Medulla oblongata (tissue), 1 donor: ENCODE results near the gene GNG3.
"Not testable (repeated sequence)": the region's sequence is repeated elsewhere in the genome, so short reads cannot be mapped to it uniquely, and the experiment has no call there.

Experiments
- DNase-seq: peaks from one replicate; pipeline ENCODE4 v3.0.0-alpha.2; 2015; ENCODE audit errors: extremely low spot score

GNG3 gene

DNA sequence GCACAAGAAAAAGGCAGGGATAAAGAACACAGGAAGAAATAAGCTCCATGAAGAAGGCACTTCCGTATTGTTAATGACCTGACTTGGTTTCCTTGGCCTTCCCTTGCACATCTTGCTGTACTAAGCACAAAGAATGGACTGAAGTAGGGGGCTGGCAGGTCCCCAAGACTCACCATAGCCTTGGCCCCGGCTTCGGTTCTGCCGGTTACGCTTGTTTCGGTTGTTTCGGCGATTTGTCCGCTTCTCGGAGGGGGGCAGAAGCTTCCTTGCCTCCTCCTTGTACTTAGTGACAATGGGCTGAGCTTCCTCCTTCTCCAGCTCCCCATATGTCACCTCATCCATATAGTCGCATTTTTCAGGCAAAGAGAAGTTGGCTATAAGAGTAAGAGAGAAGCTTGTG lies 9.3 kb downstream of the GNG3 start:
- no peak for DNase-seq

DNA sequence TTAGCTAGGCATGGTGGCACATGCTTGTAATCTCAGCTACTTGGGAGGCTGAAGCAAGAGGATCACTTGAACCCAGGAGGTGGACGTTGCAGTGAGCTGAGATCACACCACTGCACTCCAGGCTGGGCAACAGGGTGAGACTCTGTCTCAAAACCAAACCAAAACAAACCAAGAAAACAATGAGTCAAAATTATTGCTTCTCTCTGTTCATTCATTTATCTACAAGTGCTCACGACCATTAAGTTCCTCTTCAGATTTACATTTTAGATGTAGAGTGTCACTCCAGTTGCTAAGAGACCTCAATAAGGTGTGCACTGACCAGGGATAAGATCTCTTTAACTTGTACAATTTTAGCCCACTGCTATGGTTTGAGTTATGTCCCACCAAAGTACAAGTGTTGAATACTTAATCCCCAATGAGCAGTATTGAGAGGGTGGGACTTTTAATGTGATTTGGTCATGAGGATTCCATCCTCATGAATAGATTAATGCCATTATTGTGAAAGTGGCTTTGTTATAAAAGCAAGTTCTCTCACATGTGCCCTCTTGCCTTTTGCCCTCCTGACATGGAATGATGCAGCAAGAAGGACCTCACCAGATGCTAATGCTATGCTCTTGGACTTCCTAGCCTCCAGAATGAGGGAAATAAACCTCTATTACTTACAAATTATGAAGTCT lies 12.0 kb downstream of the GNG3 start:
- DNase-seq, result no peak

DNA sequence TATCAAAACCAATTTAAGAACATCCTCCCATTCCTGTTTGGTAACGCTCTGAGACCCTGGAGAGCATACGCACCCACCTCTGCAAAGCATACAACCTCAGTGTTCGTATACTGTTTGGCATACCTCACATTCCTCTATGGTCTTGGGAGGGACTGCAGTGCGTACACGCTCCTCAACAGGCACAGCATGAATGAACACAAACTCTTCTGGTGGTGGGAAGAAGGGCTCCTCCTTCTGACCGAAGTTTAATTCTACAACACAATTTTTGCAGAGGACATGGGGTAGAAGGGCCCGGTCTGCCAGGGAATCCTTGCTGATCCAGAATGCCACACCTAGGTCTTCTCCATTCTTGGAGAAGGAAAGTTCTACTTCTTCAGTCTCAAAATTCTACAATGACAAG lies 14.5 kb downstream of the GNG3 start:
- no peak for DNase-seq

DNA sequence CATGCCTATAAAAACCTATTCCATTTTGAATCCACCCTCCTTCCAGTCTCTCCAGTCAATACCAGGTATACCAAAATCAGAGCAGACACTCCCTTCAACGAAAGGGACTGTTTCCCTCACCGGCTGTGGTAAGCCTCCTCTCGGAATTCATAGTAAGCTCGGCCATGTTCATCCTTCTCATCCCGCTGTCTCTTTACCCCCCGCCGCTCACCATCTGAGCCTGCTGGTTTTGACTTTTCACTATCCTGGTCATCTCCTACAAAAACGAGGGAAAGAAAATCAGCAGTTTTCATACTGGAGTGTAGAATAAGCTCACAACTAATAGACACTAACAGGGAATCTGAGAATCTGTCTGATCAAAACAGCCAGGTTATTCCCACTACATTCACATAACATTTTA lies 16.7 kb downstream of the GNG3 start:
- no peak for DNase-seq

DNA sequence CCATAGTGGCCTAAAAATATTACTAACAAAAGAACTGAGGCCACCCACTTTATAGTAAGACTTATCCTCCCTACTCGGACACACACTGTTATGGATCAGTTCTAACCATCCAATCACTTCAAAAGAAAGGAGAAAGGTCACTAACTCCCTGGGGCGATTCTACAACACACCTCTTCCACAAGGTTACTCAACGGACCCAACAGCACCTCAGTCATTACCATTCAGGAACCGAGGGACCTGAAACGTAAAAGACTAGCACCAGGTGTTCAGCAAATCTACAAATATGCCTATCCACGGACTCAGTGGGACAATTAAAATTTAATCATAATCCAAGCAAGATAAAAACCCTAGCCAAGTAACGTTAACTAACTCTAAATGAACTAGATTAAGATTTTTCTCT lies 18.2 kb downstream of the GNG3 start:
- DNase-seq, result no peak

DNA sequence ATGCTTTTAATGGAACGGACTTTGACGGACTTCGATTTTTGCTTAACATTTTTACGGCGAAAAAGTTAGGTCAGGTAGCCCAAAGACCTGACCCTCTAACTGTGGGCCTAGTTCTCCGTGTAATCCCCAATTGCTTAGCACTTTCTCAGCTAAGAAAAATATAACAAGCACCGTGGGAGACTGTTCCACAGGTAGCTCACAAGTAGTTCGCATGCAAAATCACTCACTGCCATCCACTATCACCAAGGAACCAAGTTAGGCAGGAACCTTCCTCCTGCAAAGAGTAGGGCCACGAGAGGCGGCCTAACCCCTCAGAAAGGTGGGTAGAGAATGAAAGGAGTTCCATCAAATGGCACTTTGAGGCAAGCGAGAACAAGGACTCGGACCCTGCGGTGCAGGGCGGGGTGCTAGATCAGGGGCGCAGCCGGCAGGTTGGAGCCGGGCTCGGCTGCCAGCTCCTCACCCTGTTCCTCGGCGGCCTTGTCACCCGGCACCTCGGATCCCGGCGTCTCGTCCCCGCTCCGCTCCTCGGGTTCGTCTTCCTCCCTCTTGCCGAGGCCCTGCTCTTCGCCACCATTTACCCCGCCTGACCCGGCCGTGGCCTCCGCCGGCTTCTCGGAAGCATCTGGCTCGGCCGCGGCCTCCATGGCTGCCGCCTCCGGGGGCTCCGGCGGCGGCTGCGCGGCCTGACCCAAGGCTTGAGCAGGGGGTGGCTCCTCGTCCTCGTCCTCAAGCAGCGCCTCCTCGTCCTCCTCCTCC lies 18.9 kb downstream of the GNG3 start:
- DNase-seq, result no peak

DNA sequence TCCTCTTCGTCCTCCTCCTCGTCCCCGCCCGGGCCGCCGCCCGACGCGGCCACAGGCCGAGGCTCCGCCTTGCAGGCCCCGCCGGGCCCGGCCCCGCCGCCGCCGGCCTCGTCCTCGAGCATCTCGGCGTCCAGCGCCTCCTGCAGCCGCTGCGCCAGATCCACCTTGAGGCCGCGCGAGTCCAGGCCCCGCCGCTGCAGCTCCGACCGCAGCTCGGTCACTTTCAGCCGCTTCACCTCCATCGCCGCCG lies 19.4 kb downstream of the GNG3 start:
- no peak for DNase-seq

DNA sequence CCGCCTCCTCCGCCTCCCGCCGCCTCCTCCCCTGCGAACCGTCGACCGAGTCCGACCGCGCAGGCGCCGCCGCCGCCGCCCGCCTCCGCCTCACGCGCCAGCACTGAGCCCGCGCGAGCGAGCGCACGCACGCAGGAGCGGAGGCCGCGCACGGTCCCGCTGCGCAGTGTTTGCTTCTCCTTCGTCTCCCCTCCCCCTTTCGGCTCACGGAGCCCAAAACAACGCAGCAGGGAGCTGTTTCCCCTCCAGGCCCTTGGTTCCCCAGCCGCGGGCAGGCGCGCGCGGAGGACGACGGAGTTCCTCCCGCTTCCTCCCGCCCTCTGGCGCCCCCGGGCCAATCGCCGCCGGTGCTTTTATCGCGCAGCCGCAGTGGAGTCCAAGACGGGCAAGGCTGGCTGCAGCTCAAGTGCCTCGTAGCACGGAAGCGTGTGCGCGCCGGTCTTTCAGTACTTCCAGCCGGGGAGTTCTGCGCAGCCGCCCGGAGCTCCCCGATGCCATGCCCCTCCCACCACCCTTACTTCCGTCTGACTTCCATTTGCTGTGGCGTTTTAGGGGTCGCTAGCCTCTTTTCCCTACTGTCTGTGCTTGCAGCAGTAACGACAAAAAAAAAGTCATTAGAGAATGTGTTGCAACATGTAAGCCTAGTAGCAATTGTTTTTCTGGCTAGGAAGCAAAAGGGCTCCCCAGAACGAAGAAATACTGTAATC lies 19.8 kb downstream of the GNG3 start, which contains the start of gene HNRNPUL2:
Gene HNRNPUL2 (minus strand): TSS at position 293 of the 707 bp plus-strand sequence. CDS start 301 bp downstream, outside the sequence.
- peak; percentile 99 for DNase-seq

DNA sequence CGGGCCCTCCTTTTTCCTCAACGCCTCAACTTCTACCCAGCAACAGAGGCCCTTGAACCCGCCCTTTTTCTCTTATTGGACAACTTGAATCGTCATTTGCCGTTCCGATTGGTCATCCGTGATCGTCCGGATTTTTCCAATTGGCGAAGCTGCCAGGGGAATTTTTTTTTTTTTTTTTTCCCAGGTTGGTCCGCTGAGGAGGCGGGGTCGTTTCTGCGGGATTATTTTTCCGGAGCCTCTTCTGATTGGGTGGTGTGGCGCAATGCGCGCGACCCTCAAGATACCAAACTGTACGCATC lies 20.3 kb downstream of the GNG3 start:
- peak; percentile 99 for DNase-seq

DNA sequence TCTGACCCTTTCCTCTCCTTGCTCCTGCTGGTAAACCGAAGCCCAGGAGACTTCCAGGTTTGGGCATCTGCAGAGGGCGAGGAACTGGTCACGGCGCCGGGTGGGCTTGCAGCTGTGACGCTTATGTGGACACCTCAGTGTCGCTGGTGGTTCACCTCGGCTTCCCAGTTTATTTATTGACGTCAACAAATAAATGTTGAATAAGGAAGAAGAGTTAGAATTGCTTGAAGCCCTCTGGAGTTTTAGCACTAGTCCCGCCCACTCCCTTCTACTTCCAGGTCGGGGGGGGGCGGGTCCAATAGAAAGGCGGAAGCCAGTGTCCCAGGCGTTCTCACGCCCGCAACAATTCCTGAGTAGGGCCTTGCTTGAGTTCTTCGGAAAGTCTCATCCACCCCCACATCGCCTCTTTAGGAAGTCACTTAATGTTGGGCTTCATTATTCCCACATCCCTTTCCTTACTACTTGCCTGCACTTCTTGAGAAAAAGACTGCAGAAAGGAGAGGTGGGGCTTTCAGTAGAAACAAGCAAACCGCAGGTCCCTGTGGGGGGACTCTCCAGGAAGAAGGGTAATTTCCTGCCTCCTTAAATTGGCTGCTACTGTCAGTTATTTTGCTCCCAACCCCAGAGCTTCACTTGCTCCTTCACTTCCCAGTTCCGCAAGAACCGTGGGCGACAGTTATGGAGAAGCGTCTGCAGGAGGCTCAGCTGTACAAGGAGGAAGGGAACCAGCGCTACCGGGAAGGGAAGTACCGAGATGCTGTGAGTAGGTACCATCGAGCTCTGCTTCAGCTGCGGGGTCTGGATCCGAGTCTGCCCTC lies 20.9 kb downstream of the GNG3 start, which contains the start of gene TTC9C:
Gene TTC9C (plus strand): TSS at position 316 of the 818 bp plus-strand sequence. CDS start 363 bp downstream, at position 679.
- peak; percentile 95 for DNase-seq

DNA sequence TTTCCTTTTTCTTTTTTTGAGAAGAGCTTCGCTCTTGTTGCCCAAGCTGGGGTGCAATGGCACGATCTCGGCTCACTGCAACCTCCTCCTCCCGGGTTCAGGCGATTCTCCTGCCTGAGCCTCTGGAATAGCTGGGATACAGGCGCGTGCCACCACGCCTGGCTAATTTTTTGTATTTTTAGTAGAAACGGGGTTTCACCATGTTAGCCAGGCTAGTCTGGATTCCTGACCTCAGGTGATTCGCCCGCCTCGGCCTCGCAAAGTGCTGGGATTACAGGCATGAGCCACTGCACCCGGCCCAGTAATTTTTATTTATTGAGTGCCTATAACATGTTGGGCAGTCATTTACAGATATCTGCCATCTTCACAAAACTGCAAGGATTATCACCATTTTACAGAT lies 22.6 kb downstream of the GNG3 start:
- not testable (repeated sequence) for DNase-seq

DNA sequence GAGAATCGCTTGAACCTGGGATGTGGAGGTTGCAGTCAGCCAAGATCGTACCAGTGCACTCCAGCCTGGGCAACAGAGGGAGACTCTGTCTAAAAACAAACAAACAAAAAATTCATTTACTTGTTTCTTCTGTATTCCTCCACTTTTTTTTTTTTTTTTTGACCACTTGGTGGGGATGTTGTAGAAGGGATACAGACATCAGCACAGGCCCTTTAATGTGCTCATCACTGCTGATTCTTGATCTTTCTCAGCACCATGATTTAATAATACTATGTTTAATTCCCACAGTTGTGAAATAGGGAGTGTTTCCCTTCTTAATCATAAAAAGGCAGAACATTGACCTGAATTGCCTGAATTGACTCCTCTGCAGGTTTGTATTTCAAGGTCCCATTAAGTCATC lies 25.4 kb downstream of the GNG3 start:
- DNase-seq, result peak; percentile 32

DNA sequence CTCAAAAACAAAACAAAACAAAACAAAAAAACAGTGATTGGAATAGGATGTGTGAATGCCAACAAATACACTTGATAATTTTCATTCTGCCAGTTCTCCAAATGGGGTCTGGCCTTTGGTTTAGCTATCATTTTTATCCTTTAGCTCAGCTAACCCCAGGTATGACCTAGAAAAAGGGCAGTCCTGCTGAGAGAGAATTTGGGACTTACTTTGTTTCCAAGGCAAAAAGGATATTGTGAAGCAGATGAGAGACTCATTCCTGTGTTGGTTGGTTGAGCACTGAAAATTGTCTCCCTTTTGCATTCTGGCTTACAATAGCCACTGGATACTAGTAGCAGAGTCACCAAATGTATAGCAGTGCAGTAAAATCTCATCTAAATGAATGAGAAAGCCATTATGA lies 29.7 kb downstream of the GNG3 start:
- no peak for DNase-seq

DNA sequence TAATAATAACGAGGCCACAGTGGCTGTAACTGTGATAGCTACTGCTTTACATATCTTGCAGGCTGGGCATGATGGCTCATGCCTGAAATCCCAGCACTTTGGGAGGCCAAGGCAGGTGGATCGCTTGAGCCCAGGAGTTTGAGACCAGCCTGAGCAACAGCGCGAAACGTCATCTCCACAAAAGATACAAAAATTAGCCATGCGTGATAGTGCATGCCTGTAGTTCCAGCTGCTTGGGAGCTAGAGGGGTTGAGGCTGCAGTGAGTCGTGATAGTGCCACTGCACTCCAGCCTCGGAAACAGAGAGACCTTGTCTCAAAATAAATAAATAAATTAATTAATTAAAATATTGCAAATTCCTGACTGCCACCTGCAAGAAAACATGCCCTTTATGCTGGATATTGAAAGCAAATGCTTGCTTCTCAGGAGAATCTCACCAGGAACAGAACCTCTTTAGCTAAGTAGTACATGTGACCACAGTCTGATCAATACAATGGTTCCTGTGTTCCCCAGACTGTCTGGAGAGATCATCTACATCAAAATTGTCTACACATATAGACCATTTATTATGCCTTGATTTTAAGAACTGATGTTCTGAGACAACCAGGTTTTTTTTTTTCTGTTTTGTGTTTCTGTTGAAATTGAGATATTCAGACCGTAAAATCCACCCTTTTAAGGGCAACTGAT lies 40.1 kb downstream of the GNG3 start:
- peak; percentile 49 for DNase-seq

DNA sequence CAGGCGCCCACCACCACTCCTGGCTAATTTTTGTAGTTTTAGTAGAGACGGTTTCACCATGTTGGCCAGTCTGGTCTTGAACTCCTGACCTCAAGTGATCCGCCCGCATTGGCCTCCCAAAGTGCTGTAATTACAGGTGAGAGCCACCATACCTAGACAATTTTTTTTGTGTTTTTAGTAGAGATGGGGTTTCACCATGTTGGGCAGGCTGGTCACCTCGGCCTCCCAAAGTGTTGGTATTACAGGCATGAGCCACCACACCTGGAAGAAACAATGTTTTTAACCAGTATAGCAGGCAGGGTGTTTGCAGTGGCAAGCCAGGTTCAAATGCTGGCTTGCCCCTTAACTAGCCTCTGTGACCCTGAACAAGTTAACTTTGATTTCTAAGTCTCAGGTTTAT lies 42.5 kb downstream of the GNG3 start:
- DNase-seq, result not testable (repeated sequence)

DNA sequence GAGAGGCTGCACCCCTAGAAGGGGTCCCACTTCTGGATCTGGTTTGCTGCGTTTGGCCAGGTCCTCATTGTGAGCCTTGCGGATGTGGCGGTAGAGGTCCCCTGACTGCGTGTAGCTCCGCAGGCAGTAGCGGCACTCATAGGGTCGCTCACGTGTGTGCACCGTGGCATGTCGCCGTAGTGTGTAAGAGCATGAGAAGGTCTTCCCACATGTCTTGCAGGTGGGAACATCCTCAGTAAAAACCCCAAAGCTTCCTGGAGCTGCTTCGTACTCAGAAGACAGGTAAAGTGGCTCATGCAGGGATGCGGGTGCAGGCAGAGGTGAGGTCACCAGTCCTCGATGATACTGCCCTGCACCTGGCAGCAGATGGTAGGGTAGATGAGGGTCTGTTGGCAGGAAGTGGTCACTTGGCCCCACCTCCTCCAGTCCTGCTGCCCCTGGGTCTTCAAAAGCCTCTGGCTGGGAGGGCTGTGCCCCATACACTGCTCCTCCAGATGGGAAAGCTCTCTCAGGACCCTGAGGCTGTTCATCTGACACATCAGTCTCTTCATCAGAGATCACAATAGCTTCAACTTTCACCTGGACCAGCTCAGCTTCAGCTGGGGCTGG lies 44.8 kb downstream of the GNG3 start:
- DNase-seq, result no peak

DNA sequence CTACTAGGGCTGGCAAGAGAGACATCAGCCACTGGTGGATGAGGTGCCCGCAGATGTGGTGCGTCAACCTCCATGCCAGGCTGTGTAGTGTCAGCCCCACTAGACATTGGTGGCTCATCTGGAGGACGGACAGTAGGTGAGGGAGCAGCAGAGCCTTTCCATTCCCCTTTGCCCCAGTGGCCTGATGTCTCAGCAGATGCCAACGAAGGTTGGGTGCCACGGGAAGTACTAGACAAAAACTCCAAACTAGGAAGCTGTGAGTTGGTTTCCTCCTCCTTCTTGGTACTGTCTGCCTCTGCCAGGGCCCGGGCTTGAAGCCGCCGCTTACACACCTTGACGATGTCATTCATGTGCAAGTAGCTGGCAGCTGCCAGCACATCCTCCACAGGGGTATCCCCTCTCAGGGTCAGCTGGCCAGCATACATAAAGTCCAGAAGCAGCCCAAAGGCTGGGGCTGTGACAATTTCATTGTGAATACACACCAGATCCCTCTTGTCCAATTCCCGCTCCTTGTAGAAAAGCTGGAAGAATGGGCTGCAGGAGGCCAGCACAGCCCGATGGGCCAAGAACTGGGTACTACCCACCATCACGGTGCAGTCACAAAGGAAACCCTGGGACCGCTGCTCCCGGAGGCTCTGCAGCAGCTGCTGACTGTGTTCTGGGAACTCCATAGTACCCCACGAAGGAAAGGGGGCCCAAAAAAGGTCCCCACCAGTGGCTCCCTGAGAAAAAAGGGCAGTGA lies 45.7 kb downstream of the GNG3 start:
- DNase-seq, result no peak

DNA sequence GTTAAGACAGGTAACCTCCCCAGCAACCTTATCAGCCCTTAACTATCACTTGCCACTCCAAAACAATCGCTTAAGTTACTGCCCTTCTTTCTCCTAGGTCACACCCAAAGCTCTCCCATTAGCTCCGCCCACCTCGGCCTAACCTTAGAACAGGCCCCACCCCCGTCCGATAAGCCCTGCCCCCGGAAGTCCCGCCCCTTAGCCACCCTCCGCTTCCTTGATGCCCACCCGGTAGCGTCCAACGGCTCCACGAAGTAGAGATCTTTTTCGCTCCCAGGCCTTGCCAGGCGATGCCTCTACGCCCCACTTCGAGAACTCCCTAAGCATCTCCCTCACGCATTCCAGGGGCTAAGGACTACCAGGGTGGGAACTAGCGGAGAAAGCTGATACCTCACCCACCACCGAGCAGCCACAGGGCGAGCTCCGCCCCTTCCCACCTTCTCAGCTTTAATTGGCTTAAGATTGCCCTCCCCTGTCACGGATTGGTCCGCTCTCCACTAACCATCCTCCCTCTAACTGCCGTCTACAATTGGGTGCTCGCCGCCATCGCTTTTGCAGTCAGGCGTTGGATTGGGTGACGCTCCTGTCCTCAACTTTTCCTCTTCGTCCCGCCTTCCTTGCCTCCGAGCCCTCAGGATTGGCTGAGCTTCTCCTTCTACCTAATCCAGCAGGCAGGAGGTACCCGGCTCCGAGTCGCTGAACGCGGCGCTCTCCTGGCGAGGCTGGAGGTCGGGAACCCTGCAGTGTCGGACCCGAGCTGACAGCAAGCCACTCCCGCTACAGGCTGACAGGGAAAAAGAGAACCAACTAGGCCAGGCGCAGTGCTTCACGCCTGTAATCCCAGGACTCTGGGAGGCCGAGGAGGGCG lies 46.5 kb downstream of the GNG3 start, which contains the start of gene ZBTB3:
Gene ZBTB3 (minus strand): TSS at position 425 of the 868 bp plus-strand sequence. CDS start 496 bp downstream, outside the sequence.
- DNase-seq, result peak; percentile 100

DNA sequence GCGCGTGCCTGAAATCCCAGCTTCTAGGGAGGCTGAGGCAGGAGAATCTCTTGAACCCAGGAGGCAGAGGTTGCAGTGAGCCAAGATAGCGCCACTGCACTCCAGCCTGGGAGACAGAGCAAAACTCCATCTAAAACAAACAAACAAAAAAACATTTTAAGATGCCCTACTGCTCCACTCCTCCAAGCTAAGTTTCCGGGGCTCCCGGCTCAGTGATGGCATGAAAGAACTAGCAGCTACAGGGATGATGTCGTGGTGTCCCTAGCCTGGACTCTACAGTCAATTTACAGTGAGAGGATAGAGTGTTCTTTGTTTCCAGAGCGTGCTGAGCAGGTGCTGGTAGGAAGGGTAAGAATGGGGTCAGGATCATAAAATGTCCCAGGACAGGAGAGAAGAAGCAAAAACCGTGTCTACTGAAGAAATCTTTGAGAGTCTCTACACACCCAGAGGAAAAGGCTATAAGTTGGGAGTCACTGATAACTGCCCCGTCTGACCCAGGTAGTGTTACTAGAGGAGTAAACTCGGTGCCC lies 47.7 kb downstream of the GNG3 start:
- peak; percentile 52 for DNase-seq
